ENCODE measurements around the gene EPHA2.

EPHA2 gene

DNA sequence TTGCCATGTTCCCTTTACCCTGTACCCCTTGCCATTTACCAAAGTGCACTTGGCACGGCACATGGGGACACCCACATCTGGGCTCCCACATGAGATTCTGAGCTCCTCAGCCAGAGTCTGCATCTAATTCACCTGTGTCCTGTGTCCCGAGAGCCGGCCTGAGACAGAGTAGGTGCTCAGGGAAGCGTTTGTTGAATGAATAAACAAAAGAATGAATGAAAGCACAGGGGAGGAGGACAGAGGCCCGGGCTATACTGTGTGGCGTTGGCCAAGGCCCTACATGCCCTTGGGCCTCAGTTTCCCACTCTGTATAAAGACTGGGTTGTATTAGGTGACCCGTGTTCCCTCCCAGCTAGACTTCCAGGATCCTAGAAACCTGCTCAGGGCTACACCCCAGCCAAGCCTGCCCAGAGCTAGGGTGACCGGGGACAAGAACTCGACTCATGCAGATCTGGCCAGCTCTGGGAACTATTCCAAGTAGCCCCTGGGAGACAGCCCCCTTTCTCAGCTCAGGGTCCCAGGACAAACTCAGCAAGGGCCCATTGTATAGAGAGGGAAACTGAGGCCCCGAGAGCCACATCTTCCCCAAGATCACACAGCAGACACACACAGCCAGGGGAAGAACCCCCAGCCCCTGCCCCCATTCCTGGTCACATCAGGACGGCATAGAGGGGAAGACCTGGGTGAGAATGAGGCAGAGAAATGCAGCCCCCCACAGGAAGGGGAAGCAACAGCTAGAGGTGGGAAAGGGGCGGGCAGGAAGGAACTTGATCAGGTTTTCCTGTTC, 6.0 kb downstream of the EPHA2 start:
- DNase-seq (ENCODE audit: low read depth in 2 of 2), result no peak

DNA sequence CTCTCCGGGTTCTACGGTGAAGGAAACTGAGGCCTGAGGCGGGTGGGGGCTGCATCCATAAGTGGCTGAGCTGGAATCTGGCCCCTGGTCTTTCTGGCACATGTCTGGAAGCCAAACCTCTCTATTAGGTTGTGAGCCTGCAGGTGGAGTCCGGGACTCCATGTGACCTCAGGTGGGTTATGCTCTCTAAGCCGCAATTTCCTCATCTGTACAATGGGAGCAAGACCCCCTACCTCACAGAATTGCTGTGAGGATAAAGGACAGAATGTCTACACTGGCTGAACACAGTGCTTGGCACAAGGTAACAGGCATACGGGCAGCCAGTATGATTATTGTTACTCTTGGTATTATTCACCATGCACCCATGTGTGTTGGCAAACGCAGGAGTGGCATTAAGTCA, 6.7 kb downstream of the EPHA2 start:
- no peak for DNase-seq (ENCODE audit: low read depth in 2 of 2)

DNA sequence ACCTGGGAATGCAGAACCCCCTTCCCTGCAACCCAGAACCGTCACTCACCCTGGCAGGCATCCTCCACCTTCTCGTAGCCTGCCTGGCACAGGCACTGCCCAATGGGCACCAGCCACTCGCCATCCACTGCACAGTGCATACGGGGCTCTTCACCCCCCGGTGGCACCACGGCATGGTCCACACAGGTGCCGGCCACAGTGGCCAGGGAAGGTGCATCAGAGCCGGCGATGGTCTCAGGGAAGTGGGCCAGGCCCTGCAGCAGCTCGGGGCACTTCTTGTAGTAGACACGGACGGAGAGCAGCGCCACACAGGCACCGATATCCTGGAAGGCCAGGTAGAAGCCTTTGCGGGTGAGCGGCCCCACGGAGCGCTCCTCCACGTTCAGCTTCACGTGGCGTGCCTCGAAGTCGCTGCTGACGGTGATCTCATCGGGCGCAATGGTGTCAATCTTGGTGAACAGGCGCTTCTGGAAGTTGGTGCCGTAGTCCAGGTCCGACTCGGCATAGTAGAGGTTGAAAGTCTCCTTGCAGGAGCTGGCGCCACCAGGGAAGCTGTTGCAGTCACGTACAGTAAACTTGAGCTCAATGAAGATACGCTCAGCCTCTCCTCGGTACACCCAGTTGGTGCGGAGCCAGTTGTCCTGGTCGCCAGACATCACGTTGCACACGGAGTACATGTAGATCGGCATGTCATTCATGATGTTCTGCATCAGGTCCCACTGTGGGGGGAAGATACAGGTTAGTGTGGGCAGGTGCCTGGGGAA, 7.4 kb downstream of the EPHA2 start:
- no peak for DNase-seq (ENCODE audit: low read depth in 2 of 2)

DNA sequence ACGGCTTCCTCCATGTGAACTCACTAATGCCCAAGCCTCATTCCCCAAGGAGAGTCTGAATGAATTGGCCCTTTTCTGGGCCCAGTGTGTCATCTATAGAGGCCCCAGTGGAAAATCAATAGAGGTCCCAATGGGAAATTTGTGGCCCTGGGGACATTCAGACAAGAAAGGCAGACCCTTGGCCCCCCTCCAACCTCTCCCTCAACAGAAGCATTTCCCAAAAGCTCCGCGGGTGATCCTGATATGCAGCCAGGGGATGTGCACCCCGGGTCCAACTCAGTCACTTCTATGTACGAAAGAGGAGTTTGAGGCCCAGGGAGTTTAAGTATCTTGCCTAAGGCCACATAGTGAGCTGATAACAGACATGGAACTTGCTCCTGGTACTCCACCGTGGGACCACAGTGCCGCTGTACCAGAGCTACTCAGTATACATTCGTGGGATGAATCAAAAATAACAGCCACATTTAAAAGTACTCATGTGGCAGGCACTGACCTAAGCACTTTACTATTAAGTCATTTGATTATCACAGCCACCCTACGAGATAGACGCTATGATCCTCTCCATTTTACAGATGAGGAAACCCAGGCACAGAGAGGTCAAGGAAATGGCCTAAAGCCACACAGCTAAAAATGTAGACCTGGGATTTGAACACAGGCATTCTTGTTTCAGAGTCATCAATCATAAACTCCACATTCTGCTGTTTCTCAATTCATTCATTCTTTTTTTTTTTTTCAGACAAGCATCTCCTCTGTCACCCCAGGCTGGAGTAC, 8.5 kb downstream of the EPHA2 start:
- no peak for DNase-seq (ENCODE audit: low read depth in 2 of 2)

DNA sequence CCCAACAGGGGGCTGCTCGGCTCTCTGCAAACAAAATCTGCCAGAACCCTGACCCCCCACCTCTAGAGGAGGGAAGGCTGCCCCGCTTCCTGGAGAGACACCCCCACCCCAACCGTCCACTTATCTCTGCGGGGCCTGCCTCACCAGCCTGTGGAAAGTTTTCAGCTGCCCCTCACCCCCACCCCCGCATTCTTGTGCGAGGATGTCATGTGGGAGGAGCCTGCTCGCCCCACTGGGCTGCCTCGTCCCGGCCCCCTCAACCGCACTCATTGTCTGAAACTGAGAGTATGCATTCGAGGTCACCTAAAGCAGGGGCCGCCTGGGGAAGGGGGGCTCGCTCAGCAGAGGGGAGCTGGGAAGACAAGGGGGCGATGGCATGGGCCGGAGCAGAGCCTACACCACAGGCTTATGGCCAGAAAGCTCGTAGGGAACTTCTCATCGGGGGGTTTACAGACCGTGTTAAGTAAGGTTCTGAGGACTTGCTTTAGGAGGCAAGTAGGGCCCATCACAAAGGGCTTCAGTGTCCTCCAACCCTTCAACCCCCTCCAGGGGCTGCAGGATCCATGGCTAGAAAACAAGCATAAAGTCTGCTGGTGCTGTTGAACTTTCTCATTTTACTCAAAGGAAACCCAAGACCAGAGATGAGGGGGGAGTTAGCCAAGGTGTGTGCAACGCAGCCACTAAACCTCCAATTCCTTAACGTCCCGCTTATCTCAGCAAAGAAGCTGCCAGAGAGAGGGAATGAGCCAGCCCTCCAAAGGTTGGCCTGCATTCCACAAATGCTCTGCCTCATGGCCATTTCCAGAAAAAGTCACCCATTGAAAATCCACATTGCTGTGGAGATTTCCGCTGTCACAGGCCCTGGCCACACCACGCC, 9.4 kb downstream of the EPHA2 start:
- no peak for DNase-seq (ENCODE audit: low read depth in 2 of 2)

DNA sequence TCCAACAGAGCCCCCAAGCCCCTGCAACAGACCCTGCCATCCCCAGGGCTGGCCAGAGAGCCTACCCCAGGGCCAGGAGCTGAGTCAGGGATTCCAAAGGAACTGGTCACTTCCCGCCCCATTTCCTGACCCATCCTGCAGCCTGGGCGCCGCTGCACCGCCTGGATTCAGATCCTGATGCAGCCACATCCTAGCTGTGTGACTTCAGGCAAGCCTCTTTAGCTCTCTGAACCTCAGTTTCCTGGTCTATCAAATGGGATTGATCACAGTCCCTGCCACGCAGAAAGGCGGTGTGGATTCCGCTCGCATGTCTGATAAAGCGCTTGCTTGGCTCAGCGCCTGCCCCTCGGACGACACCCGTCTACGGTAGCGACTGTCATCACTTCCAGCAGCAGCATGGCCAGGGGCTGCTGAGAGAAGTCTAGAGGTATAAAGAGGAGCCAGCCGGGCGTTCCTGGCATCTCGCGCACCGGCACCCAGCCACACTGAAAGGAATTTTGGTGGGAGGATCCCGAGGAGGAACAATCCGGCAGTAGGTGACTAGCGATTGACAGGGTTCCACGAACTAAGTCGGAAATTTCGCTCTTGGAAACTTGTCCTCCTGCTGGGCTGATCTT, 10.1 kb downstream of the EPHA2 start:
- no peak for DNase-seq (ENCODE audit: low read depth in 2 of 2)

DNA sequence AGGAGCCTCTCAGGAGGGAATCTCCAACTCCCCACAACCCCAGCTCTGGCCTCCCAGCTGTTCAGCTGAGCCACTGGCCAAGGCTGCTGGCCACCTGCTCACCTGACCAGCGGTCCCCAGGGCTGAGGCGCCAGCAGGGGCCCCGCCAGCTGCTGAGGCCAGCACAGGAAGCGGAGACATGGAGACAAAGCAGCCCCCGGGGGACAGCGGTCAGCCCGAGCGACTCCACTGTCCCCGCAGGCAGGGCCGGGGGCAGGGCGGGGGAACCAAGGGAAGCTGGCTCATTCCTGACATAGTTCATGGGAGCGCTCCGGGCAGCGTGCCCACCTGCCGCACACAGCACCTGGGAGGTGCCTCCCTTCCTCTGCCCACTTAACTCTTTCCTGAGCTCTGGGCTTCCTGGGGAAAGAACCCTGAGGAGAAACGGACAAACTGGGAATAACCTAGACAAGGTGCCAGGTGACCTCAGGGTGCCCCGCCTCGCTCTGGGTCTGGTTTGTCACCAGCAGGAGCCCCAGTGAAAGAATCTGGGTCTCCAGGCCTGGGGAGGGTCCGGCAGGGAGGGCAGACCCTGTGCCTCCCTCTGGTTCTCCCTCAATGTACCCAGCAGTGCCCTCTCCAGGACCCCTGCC, 10.7 kb downstream of the EPHA2 start:
- no peak for DNase-seq (ENCODE audit: low read depth in 2 of 2)

DNA sequence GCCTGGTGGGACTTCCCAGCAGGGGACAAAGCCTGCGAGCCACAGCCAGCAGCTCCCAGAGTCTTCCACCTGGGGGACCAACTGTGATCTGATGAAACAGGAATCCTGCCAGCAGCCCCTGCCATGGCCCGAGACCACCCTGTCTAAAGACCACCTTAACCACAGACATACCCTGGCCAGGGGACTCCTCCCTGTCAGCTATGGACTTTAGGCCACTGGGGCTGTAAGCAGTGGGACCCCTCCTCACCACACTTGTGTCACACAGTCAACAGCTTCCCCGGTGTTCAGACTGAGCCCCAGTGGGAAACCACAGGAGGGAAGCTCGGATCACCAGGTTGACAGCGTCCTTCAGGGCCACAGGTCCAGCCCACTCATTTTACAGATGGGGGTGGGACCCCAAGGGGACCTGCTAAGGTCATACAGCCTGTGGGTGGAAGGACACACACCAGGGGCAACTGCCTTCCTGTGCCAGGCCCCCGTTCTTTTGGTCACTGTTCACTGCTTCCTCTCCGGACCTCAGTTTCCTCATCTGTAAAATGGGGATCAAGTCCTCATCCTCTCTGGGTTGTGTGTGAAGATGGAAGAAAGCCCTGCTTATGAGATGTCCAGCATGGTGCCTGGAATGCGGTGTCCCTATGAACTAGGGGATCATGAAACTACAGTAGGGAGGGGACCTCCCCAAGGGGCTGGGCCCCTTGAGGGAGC, 11.4 kb downstream of the EPHA2 start:
- DNase-seq (ENCODE audit: low read depth in 2 of 2), result no peak

DNA sequence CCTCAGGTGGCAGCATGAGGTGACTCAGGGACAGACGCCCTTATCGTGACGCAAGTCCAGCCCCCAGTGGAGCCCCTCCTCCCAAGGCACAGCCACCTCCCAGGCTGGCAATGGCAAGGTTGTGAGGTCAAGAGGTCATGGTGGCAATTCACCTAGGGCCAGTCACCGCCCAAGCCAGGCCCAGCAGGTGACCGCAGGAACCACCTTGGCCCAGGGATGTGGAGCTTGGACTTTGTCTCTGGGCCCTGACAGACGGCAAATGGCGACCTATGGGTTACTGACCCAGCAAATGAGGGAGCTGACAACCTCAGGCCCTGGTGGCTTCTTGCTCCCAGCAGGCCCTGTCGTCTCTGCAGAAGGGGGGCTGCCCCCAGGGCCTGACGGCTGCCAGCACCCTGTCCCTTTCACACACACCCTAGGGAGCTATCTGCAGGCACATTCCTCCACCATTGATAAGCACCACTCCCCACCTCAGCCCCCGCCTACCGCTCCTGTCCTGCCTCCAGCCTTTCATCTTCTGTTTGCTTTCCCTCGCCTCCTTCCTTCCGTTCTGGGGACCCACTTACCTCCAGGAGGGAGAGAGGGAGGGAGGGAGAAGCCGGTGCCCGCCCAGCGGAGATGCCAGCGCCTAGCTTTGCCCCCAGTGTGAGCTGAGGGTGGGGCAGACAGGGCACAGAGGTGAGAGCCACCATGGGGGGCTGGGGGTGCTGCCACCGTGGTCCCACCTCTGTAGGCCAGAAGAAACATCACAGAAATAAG, 12.1 kb downstream of the EPHA2 start:
- no peak for DNase-seq (ENCODE audit: low read depth in 2 of 2)

DNA sequence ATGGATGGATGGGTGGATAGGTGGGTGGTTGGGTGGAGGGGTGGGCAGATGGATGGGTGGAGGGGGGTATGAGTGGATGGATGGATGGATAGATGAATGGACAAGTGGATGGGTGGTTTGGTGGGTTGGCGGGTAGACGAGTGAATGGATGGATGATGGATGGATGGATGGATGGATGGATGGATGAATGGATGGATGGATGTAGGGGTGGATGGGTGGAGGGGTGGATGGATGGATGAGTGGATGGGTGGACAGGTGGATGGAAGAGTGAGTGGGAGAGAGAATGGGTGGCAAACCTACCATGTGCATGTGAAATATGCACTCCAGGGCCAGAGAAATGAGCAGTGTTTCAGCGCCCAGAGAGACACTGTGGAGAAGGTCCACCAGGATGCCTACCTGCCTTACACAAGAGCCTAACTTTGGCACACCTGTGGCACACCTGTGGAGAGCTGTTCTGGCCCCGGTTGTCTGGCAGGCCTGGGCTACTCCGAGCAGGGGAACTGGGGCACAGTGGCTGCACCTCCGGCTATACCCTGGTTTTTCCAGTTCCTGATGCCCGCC, 12.8 kb downstream of the EPHA2 start:
- no peak for DNase-seq (ENCODE audit: low read depth in 2 of 2)

DNA sequence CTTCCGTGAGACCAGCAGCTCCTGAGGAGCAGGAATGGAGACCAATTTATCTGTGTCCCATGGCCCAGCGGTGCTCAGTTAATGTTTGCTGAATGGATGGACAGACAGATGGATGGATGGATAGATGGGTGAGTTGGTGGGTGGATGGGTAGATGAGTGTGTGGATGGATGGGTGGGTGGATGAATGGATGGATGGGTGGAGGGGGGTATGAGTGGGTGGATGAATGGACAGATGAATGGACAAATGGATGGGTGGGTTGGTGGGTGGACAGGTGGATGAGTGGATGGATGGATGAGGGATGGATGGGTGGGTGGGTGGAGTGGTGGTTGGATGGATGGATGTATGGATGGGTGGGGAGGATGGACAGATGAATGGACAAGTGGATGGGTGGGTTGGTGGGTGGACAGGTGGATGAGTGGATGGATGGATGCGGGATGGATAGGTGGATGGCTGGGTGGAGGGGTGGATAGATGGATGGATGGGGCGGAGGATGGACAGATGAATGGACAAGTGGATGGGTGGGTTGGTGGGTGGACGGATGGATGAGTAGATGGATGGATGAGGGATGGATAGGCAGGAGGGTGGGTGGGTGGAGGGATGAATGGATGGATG, 13.4 kb downstream of the EPHA2 start:
- DNase-seq (ENCODE audit: low read depth in 2 of 2), result no peak

DNA sequence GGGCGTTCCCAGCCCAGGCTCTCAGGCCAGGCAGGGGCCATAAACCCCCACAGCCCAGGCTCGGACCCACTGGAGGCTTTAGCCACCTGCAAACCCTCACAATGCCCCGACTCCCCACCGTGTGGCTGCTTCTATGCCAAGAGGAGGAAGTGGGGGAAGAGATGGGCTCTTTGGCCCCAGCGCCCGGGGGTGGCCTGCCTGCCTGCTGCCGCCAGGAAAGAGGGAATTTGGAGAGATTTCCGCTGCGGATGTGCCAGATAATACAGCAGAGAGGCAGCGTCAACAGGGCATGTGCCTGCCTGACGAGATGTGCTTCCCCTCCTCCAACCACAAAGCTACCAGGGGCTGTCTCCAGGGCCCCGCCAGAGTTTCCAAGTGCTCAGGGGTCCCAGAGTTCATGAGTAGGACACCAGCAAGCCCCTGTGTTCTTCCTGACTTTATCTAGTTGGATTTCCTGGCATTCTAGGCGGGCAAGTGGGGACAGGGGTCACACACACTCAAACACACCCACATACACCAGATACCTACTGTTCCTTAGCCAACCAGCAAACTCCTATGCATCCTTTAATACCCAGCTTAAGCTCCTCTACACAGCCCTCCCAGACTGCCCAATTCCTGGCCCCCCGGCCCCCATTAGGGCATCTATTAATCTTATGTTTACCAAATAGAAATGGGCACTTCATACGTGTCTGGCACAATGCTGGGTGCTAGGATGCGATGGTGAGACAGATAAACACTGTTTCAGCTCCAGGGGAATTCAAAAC, 14.1 kb downstream of the EPHA2 start:
- no peak for DNase-seq (ENCODE audit: low read depth in 2 of 2)

DNA sequence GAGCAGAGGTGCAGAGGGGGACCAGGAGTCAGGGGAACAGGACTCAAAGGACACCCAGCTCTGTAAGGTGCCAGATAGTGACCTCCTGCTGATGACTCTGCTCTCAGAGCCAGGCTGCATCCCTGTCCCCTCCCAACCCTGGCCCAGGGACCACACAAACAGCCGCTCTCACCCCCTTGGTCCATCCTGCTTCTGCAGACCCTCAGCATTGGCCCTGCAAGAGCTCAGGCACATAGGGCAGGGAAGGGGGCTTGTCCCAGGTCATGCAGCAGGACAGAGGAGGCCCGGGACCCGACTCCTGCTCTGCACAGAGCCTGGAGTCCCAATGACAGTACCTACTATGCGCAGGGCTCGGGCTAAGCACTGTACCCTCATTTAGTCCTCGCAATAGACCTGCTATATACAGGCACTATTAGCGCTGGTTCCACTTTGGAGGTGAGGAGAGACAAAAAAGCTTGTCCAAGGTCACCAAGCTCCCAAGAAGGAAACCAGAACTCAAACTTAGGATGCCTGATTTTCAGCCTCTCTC, 15.7 kb downstream of the EPHA2 start:
- no peak for DNase-seq (ENCODE audit: low read depth in 2 of 2)

DNA sequence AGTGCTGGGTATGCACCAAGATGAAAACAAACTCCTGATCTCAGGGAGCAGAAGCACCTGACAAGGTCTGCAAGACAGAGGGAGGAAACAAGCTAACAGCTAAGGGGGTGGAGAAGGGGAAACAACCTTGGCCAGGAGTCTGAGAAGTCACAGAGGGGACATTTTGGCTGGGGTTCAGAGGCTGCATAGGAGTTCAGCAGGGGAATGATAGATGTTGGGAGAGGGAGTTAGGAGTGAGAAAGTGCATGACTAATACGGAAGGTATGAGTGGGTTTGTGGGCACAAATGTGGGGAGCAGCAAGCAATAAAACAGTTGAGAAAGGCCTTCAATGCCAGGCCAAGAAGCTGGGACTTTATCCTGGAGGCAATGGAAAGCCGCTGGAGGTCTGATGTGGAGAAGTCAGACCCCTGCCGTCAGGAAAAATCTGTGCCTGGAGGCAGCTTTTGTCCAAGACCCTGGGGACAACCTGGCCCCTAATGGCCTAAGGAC, 16.4 kb downstream of the EPHA2 start:
- DNase-seq (ENCODE audit: low read depth in 2 of 2), result no peak

DNA sequence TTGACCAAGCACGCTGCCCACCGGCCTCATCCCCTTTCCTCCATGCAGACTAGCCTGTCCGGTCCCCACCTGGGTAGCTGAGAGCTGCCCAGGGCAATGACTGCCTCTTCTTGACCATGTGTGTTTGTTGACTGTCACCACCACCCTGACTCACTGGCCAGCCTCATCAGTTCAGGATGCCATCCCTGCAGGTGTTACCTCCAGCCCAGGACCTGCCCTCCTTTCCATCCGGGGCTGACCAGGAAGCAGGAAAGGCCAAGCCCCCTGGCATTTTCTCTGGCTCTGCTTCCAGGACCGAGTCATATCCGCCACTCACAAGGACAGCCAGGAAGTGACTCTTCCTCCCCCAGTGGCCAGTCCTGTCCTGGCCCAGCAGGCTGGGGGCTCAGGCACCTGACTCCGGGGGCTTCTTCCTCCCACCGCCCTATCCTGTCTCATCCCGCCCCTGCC, 17.1 kb downstream of the EPHA2 start:
- DNase-seq (ENCODE audit: low read depth in 2 of 2), result no peak

DNA sequence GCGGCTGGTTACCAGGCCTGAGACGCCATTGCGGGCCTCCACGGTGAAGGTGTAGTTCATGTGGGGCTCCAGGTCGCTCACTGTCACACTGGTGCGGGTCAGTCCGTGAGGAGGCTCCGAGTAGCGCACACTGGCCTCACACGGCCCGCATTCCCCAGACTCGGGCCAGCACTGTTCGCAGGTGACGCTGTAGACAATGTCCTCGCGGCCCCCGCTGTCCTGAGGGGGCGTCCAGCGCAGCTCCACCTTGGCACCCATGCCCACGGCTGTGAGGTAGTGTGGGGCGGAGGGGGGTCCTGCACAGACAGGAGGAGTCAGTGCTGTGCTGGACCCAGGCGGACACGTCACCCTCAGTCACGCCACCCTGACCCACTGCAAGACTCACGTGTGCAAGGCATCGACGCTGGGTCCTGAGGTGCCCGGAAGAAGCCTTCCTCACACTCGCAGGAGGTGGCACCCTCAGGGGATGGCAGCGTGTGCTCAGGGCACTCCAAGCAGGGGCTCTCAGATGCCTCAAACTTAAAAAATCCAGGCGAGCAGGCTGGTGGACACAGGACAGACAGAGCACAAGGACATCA, 17.9 kb downstream of the EPHA2 start:
- no peak for DNase-seq (ENCODE audit: low read depth in 2 of 2)

DNA sequence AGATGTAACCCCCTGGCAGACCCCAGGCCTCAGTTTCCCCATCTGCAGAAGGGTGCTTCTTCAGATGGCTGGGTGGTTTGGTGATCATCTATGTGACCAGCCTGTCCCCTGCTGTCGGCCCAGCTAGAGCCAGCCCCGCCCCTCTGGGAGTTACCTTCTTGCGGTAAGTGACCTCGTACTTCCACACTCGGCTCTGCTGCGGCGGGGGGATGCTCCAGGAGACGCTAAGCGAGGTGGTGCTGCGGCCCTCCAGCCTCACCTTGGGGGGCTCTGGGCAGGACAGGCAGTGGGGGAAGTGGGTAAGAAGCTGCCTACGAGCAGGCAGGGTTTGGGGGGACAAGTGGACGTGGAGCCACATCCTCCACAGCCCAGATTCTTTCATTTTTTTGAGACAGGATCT, 20.4 kb downstream of the EPHA2 start:
- DNase-seq (ENCODE audit: low read depth in 2 of 2), result no peak

Data from stimulated activated CD4-positive, alpha-beta T cell treated with anti-CD3 and anti-CD28 coated beads, Interleukin-1b, Interleukin-23, amount 100 ng/mL, for 1 hour (primary cell).